IPS-18a (cell line): ENCODE results near the gene AP2A2.

ENCODE experiments used
- H3K27ac ChIP-seq: one replicate; pipeline ENCODE4 v1.5.1; 2013; ENCODE audit warnings: low read length
- H3K27me3 ChIP-seq: one replicate; pipeline ENCODE4 v1.6.1; 2013; ENCODE audit warnings: mild to moderate bottlenecking, low read length; ENCODE audit not compliant: control insufficient read depth, insufficient read depth
- H3K36me3 ChIP-seq: one replicate; pipeline ENCODE4 v1.6.1; 2013; ENCODE audit warnings: low read depth, low read length; ENCODE audit not compliant: control insufficient read depth
- H3K4me1 ChIP-seq: one replicate; pipeline ENCODE4 v1.6.1; 2013; ENCODE audit warnings: low read depth, low read length; ENCODE audit not compliant: control insufficient read depth
- H3K4me3 ChIP-seq: one replicate; pipeline ENCODE4 v1.5.1; 2013; ENCODE audit warnings: low read length
- H3K9ac ChIP-seq: one replicate; pipeline ENCODE4 v1.6.1; 2013; ENCODE audit warnings: mild to moderate bottlenecking, low read length, moderate library complexity
- H3K9me3 ChIP-seq: one replicate; pipeline ENCODE4 v1.6.1; 2013; ENCODE audit warnings: low read depth, low read length; ENCODE audit not compliant: control insufficient read depth

The AP2A2 gene

DNA sequence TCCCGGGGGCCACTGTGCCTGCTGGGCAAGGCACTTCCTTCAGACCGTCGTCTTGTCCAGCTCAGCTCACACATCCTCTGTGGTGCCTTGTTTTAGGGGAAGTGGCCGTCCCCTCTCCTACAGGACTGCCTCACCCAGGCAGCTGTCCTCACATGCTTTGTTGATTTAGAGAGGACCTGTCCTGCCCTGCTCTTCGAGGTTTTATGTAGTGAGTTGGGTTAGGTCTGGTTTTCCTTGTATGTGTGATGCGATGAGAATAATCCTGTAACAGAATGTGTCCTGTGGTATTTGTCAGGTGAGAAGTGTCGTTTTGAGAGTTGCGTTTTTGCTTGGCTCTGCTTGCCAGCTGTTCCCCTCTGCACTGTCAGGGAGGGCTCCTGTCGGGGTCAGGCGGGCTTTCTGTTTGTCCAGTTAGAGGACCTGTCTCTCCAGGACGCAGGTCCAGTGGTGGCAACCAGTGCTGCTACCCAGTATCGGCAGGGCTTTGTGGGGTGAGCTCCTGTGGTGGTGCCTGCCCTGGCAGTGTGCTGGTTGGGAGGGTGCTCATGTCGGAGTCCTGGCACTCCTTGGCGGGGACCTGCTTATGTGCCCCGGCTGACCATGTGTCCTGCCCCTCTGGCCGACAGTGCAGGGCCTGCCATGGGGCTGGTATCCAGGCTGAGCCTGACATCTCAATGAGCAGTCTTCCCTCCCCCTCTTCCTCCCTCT, 69.5 kb downstream of the AP2A2 start:
- H3K27me3 ChIP-seq = no peaks in the 10 kb centered on the region
- no peak overlapping the region for H3K4me3 ChIP-seq
- H3K36me3 ChIP-seq = peaks cover 16% of the 10 kb centered on the region
- no peak overlapping the region for H3K9ac ChIP-seq
- H3K4me1 ChIP-seq = no peaks in the 10 kb centered on the region
- no peaks in the 10 kb centered on the region for H3K9me3 ChIP-seq
- H3K27ac ChIP-seq = no peak overlapping the region

DNA sequence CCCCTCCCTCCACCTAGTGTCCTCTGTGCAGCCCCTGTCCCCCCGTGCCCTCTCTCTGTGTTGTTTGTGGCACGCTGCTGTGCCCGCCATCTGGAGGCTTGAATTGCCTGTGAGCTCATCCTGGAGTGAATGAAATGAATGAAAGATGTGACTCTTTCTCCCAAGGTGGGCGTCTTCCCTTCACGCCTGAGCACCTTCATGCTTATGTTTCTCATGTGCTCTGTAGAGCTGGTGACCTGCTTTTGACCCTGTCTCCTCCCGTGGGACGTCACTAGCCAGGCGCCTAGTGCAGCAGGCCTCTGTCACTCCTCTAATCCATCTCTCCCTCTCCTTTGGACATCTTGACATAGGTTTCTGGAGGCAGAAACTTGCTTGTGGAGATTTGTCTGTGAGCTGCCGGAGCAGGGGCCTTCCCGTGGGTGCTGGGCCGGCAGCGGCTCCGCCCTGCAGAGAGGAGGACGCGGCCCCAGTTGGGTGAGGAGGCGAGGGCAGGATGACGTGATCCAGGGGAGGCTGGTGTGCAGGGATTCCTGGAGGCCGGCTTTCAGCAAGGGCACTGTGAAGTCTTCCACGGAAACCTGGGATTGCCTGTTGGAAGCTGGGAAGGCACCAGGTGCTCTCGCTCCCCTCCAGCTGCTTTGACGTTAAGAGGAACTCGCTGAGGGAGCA, 70.2 kb downstream of the AP2A2 start:
- no peak overlapping the region for H3K4me3 ChIP-seq
- H3K9ac ChIP-seq = no peak overlapping the region
- H3K36me3 ChIP-seq = peaks cover 20% of the 10 kb centered on the region
- no peaks in the 10 kb centered on the region for H3K9me3 ChIP-seq
- no peak overlapping the region for H3K27ac ChIP-seq
- no peaks in the 10 kb centered on the region for H3K4me1 ChIP-seq
- H3K27me3 ChIP-seq = no peaks in the 10 kb centered on the region

DNA sequence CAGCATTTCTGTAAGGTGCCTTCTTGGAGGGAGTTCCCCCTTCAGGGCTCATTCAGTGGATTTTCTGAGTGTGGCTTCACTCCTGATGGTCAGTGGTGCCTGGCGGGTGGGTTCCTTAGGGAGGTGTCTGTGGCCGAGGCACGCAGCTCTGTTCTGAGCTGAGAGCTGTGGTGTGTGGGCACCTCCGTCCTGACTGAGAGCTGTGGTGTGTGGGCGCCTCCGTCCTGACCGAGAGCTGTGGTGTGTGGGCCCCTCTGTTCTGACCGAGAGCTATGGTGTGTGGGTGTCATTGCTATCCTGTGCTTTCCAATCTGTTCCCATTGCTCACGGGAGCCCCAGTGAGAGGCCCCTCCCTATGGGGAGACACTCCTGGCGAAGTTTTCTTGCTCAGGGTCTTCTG, 71.0 kb downstream of the AP2A2 start:
- Histone ChIP-seq H3K4me3 (no peak overlapping the region), H3K36me3 (peaks cover 21% of the 10 kb centered on the region), H3K27me3 (no peaks in the 10 kb centered on the region), H3K9me3 (no peaks in the 10 kb centered on the region), H3K27ac (no peak overlapping the region), H3K4me1 (no peaks in the 10 kb centered on the region), H3K9ac (no peak overlapping the region)

DNA sequence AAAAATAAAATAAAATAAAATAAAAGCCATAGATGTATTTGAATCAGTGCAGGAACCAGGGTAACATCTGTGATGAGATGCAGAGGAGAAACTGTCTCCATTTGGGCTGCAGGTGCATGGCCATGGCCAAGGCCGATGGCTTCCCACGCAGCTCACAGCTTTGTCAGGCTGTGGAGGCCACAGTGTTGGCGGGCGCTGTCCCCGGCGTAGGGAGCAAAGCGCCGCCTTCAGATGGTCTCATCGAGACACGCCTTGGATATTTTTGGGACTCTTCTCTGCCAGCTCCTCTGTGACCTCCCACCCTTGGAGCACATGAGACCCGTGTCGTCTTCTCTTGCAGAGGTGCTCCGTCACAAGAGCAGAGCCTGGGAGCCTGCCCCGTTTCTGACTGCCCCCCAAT, 72.2 kb downstream of the AP2A2 start:
- no peaks in the 10 kb centered on the region for H3K9me3 ChIP-seq
- H3K27ac ChIP-seq = no peak overlapping the region
- no peak overlapping the region for H3K9ac ChIP-seq
- no peak overlapping the region for H3K4me3 ChIP-seq
- peaks cover 18% of the 10 kb centered on the region for H3K36me3 ChIP-seq
- H3K27me3 ChIP-seq = no peaks in the 10 kb centered on the region
- H3K4me1 ChIP-seq = no peaks in the 10 kb centered on the region

DNA sequence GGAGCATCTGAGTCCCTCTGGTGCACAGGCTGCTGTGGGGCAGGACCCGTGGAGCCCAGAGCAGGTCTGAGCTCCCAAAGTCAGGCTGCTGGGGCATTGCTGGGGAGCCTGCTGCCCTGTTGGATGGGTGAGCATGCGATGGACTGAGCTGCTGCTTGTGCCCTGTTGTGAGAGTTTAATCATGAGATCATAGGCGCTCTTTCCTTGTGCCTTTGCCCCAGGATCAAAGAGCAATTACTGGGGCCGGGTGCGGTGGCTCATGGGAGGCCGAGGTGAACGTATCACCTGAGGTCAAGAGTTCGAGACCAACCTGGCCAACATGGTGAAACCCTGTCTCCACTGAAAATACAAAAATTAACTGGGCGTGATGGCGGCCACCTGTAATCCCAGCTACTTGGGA, 73.3 kb downstream of the AP2A2 start:
- H3K27me3 ChIP-seq = no peaks in the 10 kb centered on the region
- no peaks in the 10 kb centered on the region for H3K4me1 ChIP-seq
- H3K4me3 ChIP-seq = no peak overlapping the region
- no peaks in the 10 kb centered on the region for H3K9me3 ChIP-seq
- H3K36me3 ChIP-seq = peaks cover 20% of the 10 kb centered on the region
- no peak overlapping the region for H3K9ac ChIP-seq
- H3K27ac ChIP-seq = no peak overlapping the region

DNA sequence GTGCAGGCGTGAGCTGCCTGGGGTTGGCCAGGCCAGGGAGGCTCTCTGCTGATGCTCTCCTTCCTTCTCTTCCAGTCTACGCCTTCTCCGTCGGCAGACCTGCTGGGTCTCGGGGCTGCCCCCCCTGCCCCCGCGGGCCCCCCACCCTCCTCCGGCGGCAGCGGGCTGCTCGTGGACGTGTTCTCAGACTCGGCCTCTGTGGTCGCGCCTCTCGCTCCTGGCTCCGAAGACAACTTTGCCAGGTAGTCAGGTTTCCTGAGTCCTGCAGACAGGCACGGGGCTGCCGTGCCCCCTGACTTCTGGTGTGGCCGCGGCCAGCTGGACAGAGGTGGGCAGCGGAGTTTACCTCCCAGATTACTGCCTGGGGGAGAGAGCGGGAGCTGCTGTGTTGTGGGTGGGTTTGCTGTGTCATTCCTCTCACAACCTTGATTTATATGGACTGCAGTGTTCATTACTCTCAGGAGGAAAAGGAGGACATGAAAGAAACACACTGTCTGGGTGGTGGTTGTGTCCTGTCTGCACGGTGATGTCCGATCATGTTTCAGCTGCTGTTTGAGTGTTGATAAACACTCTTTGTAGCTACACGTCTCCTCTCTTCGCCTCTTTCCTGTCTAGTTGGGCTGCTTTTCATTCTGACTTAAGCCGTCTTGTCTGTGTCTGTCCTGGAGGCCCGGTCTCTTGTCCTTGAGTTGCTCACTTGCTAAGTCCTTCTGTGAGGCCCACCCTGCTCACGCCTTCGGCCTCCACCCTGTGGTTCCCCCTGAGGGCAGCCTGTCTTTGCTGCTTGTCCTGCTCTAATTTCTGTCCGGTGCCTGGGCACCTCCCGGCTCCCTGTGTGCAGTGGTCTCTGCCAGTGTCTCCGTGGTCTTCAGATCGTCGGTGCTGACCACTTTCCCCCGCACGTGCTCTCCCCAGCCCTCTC, 74.9 kb downstream of the AP2A2 start:
- H3K4me1 ChIP-seq = no peaks in the 10 kb centered on the region
- H3K4me3 ChIP-seq = no peak overlapping the region
- no peak overlapping the region for H3K9ac ChIP-seq
- H3K27ac ChIP-seq = no peak overlapping the region
- H3K36me3 ChIP-seq = peaks cover 26% of the 10 kb centered on the region
- H3K9me3 ChIP-seq = no peaks in the 10 kb centered on the region
- no peaks in the 10 kb centered on the region for H3K27me3 ChIP-seq

DNA sequence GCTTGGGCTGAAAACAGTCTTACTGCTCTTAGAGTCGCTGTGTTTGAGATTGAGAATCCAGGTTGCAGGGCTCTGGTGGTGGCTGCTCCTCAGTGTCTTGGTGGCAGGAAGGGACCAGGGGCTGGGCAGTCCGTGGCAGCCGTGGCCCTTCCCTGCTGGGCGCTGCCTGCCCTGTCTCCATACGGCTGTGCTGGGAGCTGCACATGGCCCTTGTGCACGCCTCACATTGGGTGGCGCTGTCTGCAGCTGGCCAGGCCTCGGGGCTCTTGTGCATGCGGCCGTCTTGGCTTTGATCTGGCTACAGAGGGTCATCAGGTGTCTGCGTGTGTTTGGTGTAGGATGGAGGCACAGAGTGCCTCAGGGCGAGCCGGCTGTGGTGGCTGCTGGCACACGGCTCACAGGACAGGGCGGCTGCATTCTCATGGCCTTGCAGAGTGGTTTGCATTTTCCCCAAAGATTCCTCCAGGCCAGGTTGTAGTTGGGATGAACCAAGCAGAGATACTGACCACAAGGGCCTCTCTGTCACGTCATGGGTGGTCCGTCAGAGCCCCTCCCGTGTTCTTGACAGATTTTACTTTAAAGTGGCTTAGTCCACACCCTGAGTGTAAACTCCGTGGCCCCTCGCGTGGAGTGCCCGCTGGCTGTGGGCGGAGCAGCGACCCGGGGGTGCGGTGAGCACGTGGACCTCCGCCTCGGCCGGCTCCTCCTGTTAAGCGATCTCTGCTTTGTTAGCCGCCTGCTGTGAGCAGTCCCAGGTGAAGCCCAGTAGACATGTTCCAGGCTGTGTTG, 76.1 kb downstream of the AP2A2 start:
- H3K9ac ChIP-seq = no peak overlapping the region
- H3K4me3 ChIP-seq = no peak overlapping the region
- peaks cover 29% of the 10 kb centered on the region for H3K36me3 ChIP-seq
- no peaks in the 10 kb centered on the region for H3K4me1 ChIP-seq
- H3K27me3 ChIP-seq = no peaks in the 10 kb centered on the region
- H3K27ac ChIP-seq = no peak overlapping the region
- H3K9me3 ChIP-seq = no peaks in the 10 kb centered on the region

DNA sequence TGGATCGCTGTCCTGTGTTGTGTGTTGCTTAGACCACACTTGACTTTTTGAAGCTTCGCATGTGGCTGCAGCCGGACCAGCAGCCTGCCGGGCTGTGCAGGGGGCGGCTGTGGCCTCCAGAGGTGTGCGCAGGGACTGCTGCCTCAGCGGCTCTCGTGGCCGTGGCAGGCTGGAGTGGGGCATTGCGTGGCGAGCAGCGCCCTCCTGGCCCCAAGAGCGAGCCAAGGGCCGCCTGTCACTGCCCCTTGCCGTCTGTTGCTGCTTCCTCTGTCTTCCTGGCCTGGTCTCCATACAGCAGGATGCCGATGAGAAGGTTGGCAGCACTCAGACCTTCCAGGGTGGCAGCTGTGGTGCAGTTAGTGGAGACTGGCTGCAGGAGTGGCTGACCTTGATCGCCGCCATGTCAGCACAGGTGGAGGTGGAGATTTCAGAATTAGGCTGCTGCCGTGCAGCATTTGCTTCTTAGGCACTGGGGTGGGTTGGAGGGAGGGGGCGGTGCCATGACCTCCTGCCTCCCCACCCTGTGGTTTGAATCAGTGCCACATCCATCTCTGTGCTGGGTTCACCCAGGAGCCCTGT, 76.8 kb downstream of the AP2A2 start:
- H3K36me3 ChIP-seq = peaks cover 32% of the 10 kb centered on the region

DNA sequence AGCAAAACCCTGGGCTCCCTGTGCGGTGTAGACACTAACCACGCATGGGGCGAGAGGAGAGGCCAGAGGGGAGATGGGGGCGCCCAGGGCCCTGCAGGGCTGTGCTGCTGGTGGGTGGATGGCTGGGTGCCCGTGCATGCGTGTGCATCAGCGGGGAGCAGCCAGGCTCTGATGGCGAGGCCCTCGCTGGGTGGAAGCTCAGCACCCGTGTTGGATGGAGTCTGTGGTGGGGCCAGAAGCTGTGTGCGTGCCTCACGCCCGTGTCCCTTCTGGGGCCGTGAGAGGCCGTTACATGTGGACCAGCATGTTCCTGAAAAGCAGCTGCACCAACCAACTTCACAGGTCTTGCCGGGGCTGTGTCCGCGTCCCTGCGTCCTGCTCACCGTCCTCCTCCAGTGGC, 77.5 kb downstream of the AP2A2 start:
- Histone ChIP-seq H3K27ac (no peak overlapping the region), H3K4me1 (no peaks in the 10 kb centered on the region), H3K4me3 (no peak overlapping the region), H3K36me3 (peaks cover 32% of the 10 kb centered on the region), H3K27me3 (no peaks in the 10 kb centered on the region), H3K9me3 (no peaks in the 10 kb centered on the region), H3K9ac (no peak overlapping the region)

More for the DNA sequence above, 76.8 kb downstream of the AP2A2 start:
- H3K4me3 ChIP-seq = no peak overlapping the region
- H3K4me1 ChIP-seq = no peaks in the 10 kb centered on the region
- H3K27ac ChIP-seq = no peak overlapping the region
- no peaks in the 10 kb centered on the region for H3K9me3 ChIP-seq
- H3K27me3 ChIP-seq = no peaks in the 10 kb centered on the region
- H3K9ac ChIP-seq = no peak overlapping the region

DNA sequence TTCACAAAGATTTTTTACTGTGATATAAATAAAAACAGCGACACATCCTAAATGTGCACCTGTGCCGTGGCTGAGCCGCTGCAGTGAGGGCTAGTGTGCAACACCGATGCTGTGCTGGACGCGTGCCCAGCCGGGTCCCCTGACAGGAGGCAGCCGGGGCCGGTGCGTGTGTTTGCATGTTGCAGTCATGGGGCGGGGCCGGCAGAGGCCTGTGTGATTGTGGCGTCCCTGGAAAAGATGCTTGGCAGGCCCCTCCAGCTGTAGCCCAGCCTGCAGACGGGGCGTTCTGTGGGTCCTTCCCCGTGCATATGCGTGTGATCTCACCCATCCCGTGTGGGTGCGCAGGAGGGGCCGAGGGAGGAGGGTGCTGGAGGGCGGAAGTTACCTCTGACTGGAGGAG, 80.3 kb downstream of the AP2A2 start:
- no peaks in the 10 kb centered on the region for H3K4me1 ChIP-seq
- no peak overlapping the region for H3K9ac ChIP-seq
- no peaks in the 10 kb centered on the region for H3K9me3 ChIP-seq
- H3K27ac ChIP-seq = no peak overlapping the region
- peaks cover 46% of the 10 kb centered on the region for H3K36me3 ChIP-seq
- no peak overlapping the region for H3K4me3 ChIP-seq
- H3K27me3 ChIP-seq = no peaks in the 10 kb centered on the region

DNA sequence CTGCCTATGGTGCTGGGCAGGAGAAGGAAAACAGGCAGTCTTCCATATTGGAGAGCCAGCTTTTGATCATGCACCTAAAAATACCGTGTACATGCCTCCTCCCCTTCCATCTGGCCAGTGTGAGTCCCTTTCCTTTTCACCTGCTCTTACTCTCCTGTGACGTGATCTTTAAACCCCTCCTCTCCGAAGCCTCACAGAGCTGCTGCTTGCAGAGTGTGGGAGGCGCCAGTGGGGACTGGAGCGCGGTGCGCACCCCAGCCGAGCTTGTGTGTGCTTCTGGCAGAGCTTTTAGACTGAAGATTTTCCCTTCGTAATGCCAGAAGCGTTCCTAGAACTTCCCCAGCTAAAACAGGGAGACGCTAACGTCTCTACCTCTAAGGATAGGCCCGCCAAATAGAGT, 81.1 kb downstream of the AP2A2 start:
- no peak overlapping the region for H3K27ac ChIP-seq

More for the DNA sequence above, 81.1 kb downstream of the AP2A2 start:
- Histone ChIP-seq H3K36me3 (peaks cover 53% of the 10 kb centered on the region), H3K9ac (no peak overlapping the region), H3K4me3 (no peak overlapping the region), H3K9me3 (no peaks in the 10 kb centered on the region), H3K27me3 (no peaks in the 10 kb centered on the region), H3K4me1 (no peaks in the 10 kb centered on the region)
